ENCODE measurements around the gene TTC33. TPM values are rescaled to one million over a fixed set of nuclear protein-coding genes. Genes with fewer than 3 reads are reported as not detected.

The TTC33 gene
- total RNA-seq, 4 donors from 2014 or later = 6.4 to 67.3 (median 17.4) TPM

DNA sequence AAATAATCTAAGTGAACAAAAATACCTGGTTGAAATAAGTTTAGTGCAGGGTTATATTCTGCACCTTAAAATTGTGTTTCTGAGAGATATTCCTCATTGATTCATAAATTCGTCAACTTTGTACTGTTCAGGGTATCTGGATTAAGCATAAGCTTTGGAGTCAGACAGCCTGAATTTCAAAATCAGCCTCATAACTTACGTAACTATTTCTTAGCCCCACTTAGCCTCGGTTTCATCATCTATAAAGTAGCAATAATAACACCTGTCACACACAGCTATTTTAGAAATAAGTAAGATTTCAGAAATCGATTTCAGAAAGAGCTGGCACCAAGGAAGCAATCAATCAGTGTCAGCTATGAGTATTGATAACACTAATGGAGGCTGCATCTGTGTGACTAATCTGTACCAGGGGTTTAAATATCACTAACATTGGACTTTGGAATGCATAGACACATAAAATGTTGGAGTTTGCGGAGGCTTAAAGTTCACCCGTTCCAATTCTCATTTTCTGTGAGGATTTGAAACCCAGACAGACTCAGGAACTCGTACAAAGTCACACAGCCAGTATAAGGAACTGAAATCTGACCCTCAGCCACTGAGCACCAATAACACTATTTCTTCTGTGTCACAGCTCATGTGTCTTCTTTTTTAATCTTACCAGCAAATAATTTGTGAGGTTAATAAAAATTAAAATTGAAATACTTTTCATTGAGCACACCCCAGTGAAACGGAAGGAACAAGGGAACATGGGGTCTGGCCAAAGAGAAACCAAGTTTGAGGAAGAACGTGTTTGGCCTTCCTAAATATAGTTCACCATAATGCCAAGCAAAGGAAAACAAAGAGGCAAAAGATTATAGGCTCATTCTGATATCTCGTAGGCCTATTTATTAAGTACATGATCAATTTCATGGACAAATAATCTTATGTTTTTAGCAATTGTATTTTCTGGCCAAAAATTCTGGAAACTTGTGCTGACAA is 270.5 kb downstream of the TTC33 start:
- Histone ChIP-seq H3K4me3 (no peak overlapping the region), H3K36me3 (no peaks in the 10 kb centered on the region), H3K9me3 (no peaks in the 10 kb centered on the region), H3K27ac (peak overlapping the region in 1 of 4 donors; percentile 15), H3K4me1 (no peaks in the 10 kb centered on the region), H3K27me3 (no peaks in the 10 kb centered on the region)
- DNase-seq = no peak
- TF ChIP-seq EP300 (IDR thresholded peaks at IDR 0.05; ENCODE audit: low read depth) (no peak), POLR2A (IDR thresholded peaks at IDR 0.05) (no peak), POLR2AphosphoS5 (IDR thresholded peaks at IDR 0.05) (no peak)
- TF ChIP-seq, protein P1, sequence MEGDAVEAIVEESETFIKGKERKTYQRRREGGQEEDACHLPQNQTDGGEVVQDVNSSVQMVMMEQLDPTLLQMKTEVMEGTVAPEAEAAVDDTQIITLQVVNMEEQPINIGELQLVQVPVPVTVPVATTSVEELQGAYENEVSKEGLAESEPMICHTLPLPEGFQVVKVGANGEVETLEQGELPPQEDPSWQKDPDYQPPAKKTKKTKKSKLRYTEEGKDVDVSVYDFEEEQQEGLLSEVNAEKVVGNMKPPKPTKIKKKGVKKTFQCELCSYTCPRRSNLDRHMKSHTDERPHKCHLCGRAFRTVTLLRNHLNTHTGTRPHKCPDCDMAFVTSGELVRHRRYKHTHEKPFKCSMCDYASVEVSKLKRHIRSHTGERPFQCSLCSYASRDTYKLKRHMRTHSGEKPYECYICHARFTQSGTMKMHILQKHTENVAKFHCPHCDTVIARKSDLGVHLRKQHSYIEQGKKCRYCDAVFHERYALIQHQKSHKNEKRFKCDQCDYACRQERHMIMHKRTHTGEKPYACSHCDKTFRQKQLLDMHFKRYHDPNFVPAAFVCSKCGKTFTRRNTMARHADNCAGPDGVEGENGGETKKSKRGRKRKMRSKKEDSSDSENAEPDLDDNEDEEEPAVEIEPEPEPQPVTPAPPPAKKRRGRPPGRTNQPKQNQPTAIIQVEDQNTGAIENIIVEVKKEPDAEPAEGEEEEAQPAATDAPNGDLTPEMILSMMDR (IDR thresholded peaks at IDR 0.05) = no peak
- intact Hi-C loops (cut with DNase I; ENCODE audit: low total_unique reads) (no loop called here), in situ Hi-C loops (cut with MboI; ENCODE audit: low pct_ligation_motif_present in 1 of 4, low pct_unique_long_range_greater_than_20kb in 1 of 4, low sequenced_read_pairs in 3 of 4) (no loop called here)
- WGBS, 2 donors (ENCODE audit: low coverage in 1 of 2) = 62 to 66% methylated on average over 8 to 10 of the region's 10 CpGs

DNA sequence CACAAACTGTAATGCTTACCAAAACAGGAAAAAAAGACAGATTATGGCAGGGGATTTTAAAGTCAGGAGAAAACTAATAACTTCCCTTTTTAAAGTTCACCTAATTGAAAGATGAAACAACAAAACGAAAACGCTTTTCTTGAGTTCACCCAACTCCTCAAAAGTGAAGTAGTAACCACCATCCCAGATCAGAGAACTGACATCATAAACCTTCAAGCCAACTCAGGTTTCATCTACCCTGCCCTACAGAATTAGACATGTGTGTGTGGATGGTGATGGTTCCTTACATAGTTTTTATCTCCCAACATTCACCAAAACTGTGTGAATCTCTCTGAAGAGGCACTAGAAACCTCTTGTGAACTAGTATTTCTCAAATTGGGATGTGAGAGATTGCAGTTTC is 271.3 kb downstream of the TTC33 start:
- H3K27ac ChIP-seq = no peak overlapping the region
- in situ Hi-C loops (cut with MboI; ENCODE audit: low pct_ligation_motif_present in 1 of 4, low pct_unique_long_range_greater_than_20kb in 1 of 4, low sequenced_read_pairs in 3 of 4) = no loop called here
- 78 to 80% methylated on average over 2 of the region's 2 CpGs for WGBS, 2 donors (ENCODE audit: low coverage in 1 of 2)
- no peaks in the 10 kb centered on the region for H3K27me3 ChIP-seq
- intact Hi-C loops (cut with DNase I; ENCODE audit: low total_unique reads) = no loop called here
- no peaks in the 10 kb centered on the region for H3K36me3 ChIP-seq
- H3K9me3 ChIP-seq = no peaks in the 10 kb centered on the region
- TF ChIP-seq, protein P1 (IDR thresholded peaks at IDR 0.05) = no peak
- TF ChIP-seq EP300 (IDR thresholded peaks at IDR 0.05; ENCODE audit: low read depth) (no peak), POLR2A (IDR thresholded peaks at IDR 0.05) (no peak), POLR2AphosphoS5 (IDR thresholded peaks at IDR 0.05) (no peak)
- H3K4me3 ChIP-seq = no peak overlapping the region
- no peaks in the 10 kb centered on the region for H3K4me1 ChIP-seq
- DNase-seq = no peak

DNA sequence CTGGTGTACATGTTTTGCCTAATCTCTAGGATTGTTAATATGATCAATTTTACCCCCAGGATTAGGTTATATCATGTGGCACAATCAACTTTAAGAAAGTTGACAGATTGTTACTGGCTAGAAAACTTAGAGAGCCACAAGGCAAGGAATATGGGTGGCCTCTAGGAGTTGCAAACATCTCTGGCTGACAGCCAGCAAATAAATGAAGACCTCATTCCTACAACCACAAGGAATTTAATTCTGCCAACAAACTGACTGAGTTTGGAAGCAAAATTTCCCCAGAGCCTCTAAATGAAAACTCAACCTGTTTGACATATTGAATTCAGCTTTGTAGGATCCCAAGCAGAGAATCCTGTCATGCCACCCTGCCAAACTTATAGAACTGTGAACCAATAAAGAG is 272.4 kb downstream of the TTC33 start:
- Histone ChIP-seq H3K27me3 (no peaks in the 10 kb centered on the region), H3K4me1 (no peaks in the 10 kb centered on the region), H3K27ac (no peak overlapping the region), H3K36me3 (no peaks in the 10 kb centered on the region), H3K4me3 (no peak overlapping the region), H3K9me3 (no peaks in the 10 kb centered on the region)
- no peak for TF ChIP-seq POLR2A (IDR thresholded peaks at IDR 0.05)
- no peak for TF ChIP-seq EP300 (IDR thresholded peaks at IDR 0.05; ENCODE audit: low read depth)
- no peak for TF ChIP-seq POLR2AphosphoS5 (IDR thresholded peaks at IDR 0.05)
- TF ChIP-seq, protein P1 (IDR thresholded peaks at IDR 0.05) = no peak
- in situ Hi-C loops (cut with MboI; ENCODE audit: low pct_ligation_motif_present in 1 of 4, low pct_unique_long_range_greater_than_20kb in 1 of 4, low sequenced_read_pairs in 3 of 4) (no loop called here), intact Hi-C loops (cut with DNase I; ENCODE audit: low total_unique reads) (no loop called here)
- no peak for DNase-seq

DNA sequence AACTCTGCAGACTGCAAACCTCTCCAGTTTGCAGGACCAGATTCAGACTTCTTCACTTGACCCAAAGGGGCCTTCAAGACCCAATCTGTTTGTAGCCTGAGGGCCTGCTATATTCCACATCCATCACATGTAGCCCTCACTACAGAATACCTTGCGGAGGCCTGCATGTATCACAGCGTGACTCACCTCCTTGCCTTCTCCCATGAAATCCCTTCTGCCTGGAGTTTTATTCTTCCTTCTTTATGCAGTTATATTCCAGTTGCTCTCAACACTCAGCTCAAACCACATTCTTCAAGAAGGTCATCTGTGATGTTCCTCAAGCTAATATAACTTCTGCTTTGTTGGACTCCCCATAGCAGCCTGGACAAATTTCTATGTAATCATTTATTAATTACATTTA is 274.5 kb downstream of the TTC33 start:
- DNase-seq = no peak
- Histone ChIP-seq H3K4me1 (no peaks in the 10 kb centered on the region), H3K27me3 (no peaks in the 10 kb centered on the region), H3K4me3 (no peak overlapping the region), H3K27ac (no peak overlapping the region), H3K36me3 (no peaks in the 10 kb centered on the region), H3K9me3 (no peaks in the 10 kb centered on the region)
- TF ChIP-seq POLR2AphosphoS5 (IDR thresholded peaks at IDR 0.05) (no peak), EP300 (IDR thresholded peaks at IDR 0.05; ENCODE audit: low read depth) (no peak), POLR2A (IDR thresholded peaks at IDR 0.05) (no peak)
- TF ChIP-seq, protein P1 (IDR thresholded peaks at IDR 0.05) = no peak
- intact Hi-C loops (cut with DNase I; ENCODE audit: low total_unique reads) (no loop called here), in situ Hi-C loops (cut with MboI; ENCODE audit: low pct_ligation_motif_present in 1 of 4, low pct_unique_long_range_greater_than_20kb in 1 of 4, low sequenced_read_pairs in 3 of 4) (no loop called here)
- 97 to 100% methylated on average over 1 to 2 of the region's 2 CpGs for WGBS, 2 donors (ENCODE audit: low coverage in 1 of 2)
